AG08396 (cell line): Measurements from ENCODE around the gene ZNF219.
"Not testable (repeated sequence)": the region's sequence is repeated elsewhere in the genome, so short reads cannot be mapped to it uniquely, and the experiment has no call there.

ENCODE experiments used
- DNase-seq: peaks from one replicate; pipeline ENCODE4 v3.0.0; 2012; ENCODE audit warnings: low spot score, mixed read lengths

ZNF219 gene

DNA sequence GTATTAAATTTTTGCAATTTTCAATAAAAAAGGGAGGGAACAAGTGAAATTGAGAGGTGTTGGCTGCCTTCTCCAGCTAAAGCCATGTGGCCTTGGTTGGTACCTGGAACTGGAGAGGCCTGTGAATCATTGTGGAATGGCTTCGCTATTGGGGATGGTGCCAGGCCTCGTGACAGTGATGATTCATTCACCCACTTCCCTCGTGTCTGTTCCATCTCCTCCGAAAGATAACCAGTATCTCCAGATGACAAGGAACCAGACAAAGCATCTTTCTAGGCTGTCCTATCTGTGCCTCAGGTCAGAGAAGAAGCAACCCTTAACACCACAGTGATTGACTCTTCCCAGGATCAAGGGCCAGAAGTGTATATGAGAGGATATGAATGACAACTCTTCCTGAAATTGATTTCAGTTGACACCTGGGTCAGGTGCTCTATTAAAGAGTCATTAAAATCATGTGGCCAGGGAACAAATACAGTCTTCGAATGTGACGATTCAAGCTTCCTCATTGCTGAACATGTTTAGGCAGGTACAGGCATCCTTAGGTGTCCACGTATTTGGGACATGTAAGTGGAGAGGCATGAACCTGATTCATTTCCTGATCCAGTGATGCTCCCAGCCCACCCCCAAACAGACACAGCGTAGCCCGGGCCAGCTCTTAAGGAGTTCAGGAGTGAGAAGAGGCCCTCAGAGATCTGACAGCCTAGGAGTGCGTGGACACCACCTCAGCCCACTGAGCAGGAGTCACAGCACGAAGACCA is 56.6 kb downstream of the ZNF219 start, which contains the start of gene RNASE7:
RNASE7 (plus strand) TSS at position 687 of the 758 bp plus-strand sequence. CDS start 631 bp downstream, outside the sequence.
- DNase-seq: no peak

GRCh38 chr14:21040941-21041340 is 57.5 kb downstream of the ZNF219 start:
- DNase-seq: not testable (repeated sequence)

- DNase-seq: no peak
Measured at GRCh38 chr14:21040370-21040925, 58.0 kb downstream of the ZNF219 start.
